Measurements from ENCODE around the gene SCAF11. TPM values are rescaled to one million over a fixed set of nuclear protein-coding genes. Genes with fewer than 3 reads are reported as not detected.

SCAF11 gene
- total RNA-seq, 1 experiment from 2014 or later, result 75.7 TPM

- no peak overlapping the region; the same call in 1 of the 2 replicates for H3K9ac ChIP-seq (ENCODE audit: low read length)
- peaks cover 19% of the 10 kb centered on the region; the same call in 1 of the 2 replicates for H3K36me3 ChIP-seq (ENCODE audit: low read depth, low read length)
- H2AFZ ChIP-seq (ENCODE audit: low read length), result no peak overlapping the region
- H3K27me3 ChIP-seq (ENCODE audit: low read length), result no peaks in the 10 kb centered on the region
- H3K79me2 ChIP-seq (ENCODE audit: low read length), result no peaks in the 10 kb centered on the region
- no peak for TF ChIP-seq EZH2phosphoT487 (IDR thresholded peaks at IDR 0.05; ENCODE audit: borderline replicate concordance, low read length)
- TF ChIP-seq CTCF (conservative IDR thresholded peaks at IDR 0.05; ENCODE audit: low read depth, low read length), result no peak
- TF ChIP-seq EZH2 (IDR thresholded peaks at IDR 0.05; ENCODE audit: low read length, unreplicated experiment), result no peak
- DNase-seq, result peak; percentile 11
- H3K9me2 ChIP-seq (replicated peaks; ENCODE audit: low read length), result no peaks in the 10 kb centered on the region
- no peaks in the 10 kb centered on the region for H3F3A ChIP-seq (ENCODE audit: low read length, unreplicated experiment)
- H3K4me2 ChIP-seq (ENCODE audit: low read length), result no peak overlapping the region
- CTCF ChIA-PET, result no interaction called here
- intact Hi-C loops (cut with micrococcal nuclease), result no loop called here
- no peaks in the 10 kb centered on the region for H4K20me1 ChIP-seq (ENCODE audit: low read length)
- POLR2A ChIA-PET (ENCODE audit: unreplicated experiment), result no interaction called here
- peaks cover 23% of the 10 kb centered on the region for H3K4me1 ChIP-seq (ENCODE audit: insufficient read depth, low read length)
- peak overlapping the region; percentile 80 for H3K27ac ChIP-seq (ENCODE audit: low read length)
- H3K9me3 ChIP-seq (ENCODE audit: low read length), result no peaks in the 10 kb centered on the region
- BruUV-seq (replicated peaks), result no TSS peak
- ATAC-seq, result no peak
- no peak overlapping the region for H3K4me3 ChIP-seq (ENCODE audit: low read length)
These were observed 51.8 kb downstream of the SCAF11 start for GRCh38 chr12:45938566-45938965.

- H4K20me1 ChIP-seq (ENCODE audit: low read length), result no peaks in the 10 kb centered on the region
- H3F3A ChIP-seq (ENCODE audit: low read length, unreplicated experiment), result peaks cover 3% of the 10 kb centered on the region
- H3K79me2 ChIP-seq (ENCODE audit: low read length), result no peaks in the 10 kb centered on the region
- POLR2A ChIA-PET (ENCODE audit: unreplicated experiment), result no interaction called here
- no peaks in the 10 kb centered on the region for H3K27me3 ChIP-seq (ENCODE audit: low read length)
- DNase-seq (no peak), ATAC-seq (no peak)
- H3K9ac ChIP-seq (ENCODE audit: low read length), result no peak overlapping the region
- TF ChIP-seq EZH2 (IDR thresholded peaks at IDR 0.05; ENCODE audit: low read length, unreplicated experiment) (no peak), EZH2phosphoT487 (IDR thresholded peaks at IDR 0.05; ENCODE audit: borderline replicate concordance, low read length) (no peak), CTCF (conservative IDR thresholded peaks at IDR 0.05; ENCODE audit: low read depth, low read length) (no peak)
- no peak overlapping the region for H2AFZ ChIP-seq (ENCODE audit: low read length)
- intact Hi-C loops (cut with micrococcal nuclease), result no loop called here
- BruUV-seq (replicated peaks), result no TSS peak
- no peaks in the 10 kb centered on the region for H3K9me3 ChIP-seq (ENCODE audit: low read length)
- H3K4me3 ChIP-seq (ENCODE audit: low read length), result no peak overlapping the region
- H3K27ac ChIP-seq (ENCODE audit: low read length), result no peak overlapping the region
- CTCF ChIA-PET, result no interaction called here
- no peak overlapping the region for H3K4me2 ChIP-seq (ENCODE audit: low read length)
- H3K36me3 ChIP-seq (ENCODE audit: low read depth, low read length), result peaks cover 37% of the 10 kb centered on the region
- no peaks in the 10 kb centered on the region for H3K9me2 ChIP-seq (replicated peaks; ENCODE audit: low read length)
- peaks cover 18% of the 10 kb centered on the region for H3K4me1 ChIP-seq (ENCODE audit: insufficient read depth, low read length)
These were observed 55.4 kb downstream of the SCAF11 start for GRCh38 chr12:45934956-45935355.

GRCh38 chr12:45933504-45933903, 56.9 kb downstream of the SCAF11 start:
- Histone ChIP-seq H3K4me1 (ENCODE audit: insufficient read depth, low read length) (peaks cover 7% of the 10 kb centered on the region), H3F3A (ENCODE audit: low read length, unreplicated experiment) (peaks cover 4% of the 10 kb centered on the region), H3K9me3 (ENCODE audit: low read length) (no peaks in the 10 kb centered on the region), H2AFZ (ENCODE audit: low read length) (no peak overlapping the region), H3K9ac (ENCODE audit: low read length) (no peak overlapping the region), H4K20me1 (ENCODE audit: low read length) (no peaks in the 10 kb centered on the region), H3K36me3 (ENCODE audit: low read depth, low read length) (peaks cover 38% of the 10 kb centered on the region), H3K27me3 (ENCODE audit: low read length) (no peaks in the 10 kb centered on the region), H3K27ac (ENCODE audit: low read length) (no peak overlapping the region), H3K4me3 (ENCODE audit: low read length) (no peak overlapping the region), H3K4me2 (ENCODE audit: low read length) (no peak overlapping the region), H3K79me2 (ENCODE audit: low read length) (no peaks in the 10 kb centered on the region), H3K9me2 (replicated peaks; ENCODE audit: low read length) (no peaks in the 10 kb centered on the region)
- DNase-seq, result no peak
- ChIA-PET POLR2A (ENCODE audit: unreplicated experiment) (no interaction called here), CTCF (no interaction called here)
- no peak for ATAC-seq
- intact Hi-C loops (cut with micrococcal nuclease), result no loop called here
- TF ChIP-seq EZH2 (IDR thresholded peaks at IDR 0.05; ENCODE audit: low read length, unreplicated experiment), result no peak
- TF ChIP-seq CTCF (conservative IDR thresholded peaks at IDR 0.05; ENCODE audit: low read depth, low read length), result no peak
- no peak for TF ChIP-seq EZH2phosphoT487 (IDR thresholded peaks at IDR 0.05; ENCODE audit: borderline replicate concordance, low read length)
- BruUV-seq (replicated peaks), result no TSS peak
